ENCODE results near the gene AKT1S1. TPM values are rescaled to one million over a fixed set of nuclear protein-coding genes. Genes with fewer than 3 reads are reported as not detected.

Gene AKT1S1
- total RNA-seq, 4 donors from 2014 or later: 14.4 to 24.6 (median 19.7) TPM

- no peak for TF ChIP-seq POLR2AphosphoS5 (IDR thresholded peaks at IDR 0.05)
- TF ChIP-seq CTCF (IDR thresholded peaks at IDR 0.05): no peak
- no peak for TF ChIP-seq POLR2A (IDR thresholded peaks at IDR 0.05)
- no peak for ATAC-seq
- Histone ChIP-seq H3K27ac (no peak overlapping the region), H3K36me3 (no peaks in the 10 kb centered on the region), H3K4me3 (no peak overlapping the region), H3K27me3 (no peaks in the 10 kb centered on the region), H3K9me3 (no peaks in the 10 kb centered on the region), H3K4me1 (peaks cover 0 to 30% (median 15%) of the 10 kb centered on the region in 3 donors)
- 97 to 100% methylated on average over 1 to 3 of the region's 3 CpGs for WGBS, 2 donors (ENCODE audit: low coverage in 1 of 2)
Observed at GRCh38 chr19:49848938-49849337, 28.2 kb downstream of the AKT1S1 start.

- ATAC-seq: no peak
- 85 to 100% methylated on average over 5 to 7 of the region's 10 CpGs for WGBS, 2 donors (ENCODE audit: low coverage in 1 of 2)
- Histone ChIP-seq H3K4me1 (peaks cover 0 to 21% (median 11%) of the 10 kb centered on the region in 3 donors), H3K27me3 (no peaks in the 10 kb centered on the region), H3K4me3 (no peak overlapping the region), H3K36me3 (no peaks in the 10 kb centered on the region), H3K27ac (no peak overlapping the region), H3K9me3 (no peaks in the 10 kb centered on the region)
- TF ChIP-seq CTCF (IDR thresholded peaks at IDR 0.05): no peak
- TF ChIP-seq EP300 (IDR thresholded peaks at IDR 0.05): no peak
- no peak for TF ChIP-seq POLR2A (IDR thresholded peaks at IDR 0.05)
- TF ChIP-seq POLR2AphosphoS5 (IDR thresholded peaks at IDR 0.05): no peak
Observed at GRCh38 chr19:49847731-49848696, 29.1 kb downstream of the AKT1S1 start.

GRCh38 chr19:49846408-49846807, 30.7 kb downstream of the AKT1S1 start:
- TF ChIP-seq EP300 (IDR thresholded peaks at IDR 0.05) (no peak), CTCF (IDR thresholded peaks at IDR 0.05) (no peak), POLR2AphosphoS5 (IDR thresholded peaks at IDR 0.05) (no peak), POLR2A (IDR thresholded peaks at IDR 0.05) (no peak)
- Histone ChIP-seq H3K9me3 (no peaks in the 10 kb centered on the region), H3K4me1 (peaks cover 0 to 7% (median 0%) of the 10 kb centered on the region in 3 donors), H3K36me3 (no peaks in the 10 kb centered on the region), H3K27me3 (no peaks in the 10 kb centered on the region), H3K27ac (no peak overlapping the region), H3K4me3 (no peak overlapping the region)
- ATAC-seq: no peak
- 74 to 81% methylated on average over 2 to 5 of the region's 5 CpGs for WGBS, 2 donors (ENCODE audit: low coverage in 1 of 2)

- peaks cover 0 to 7% of the 10 kb centered on the region in 2 donors for H3K36me3 ChIP-seq
- no peak for ATAC-seq
- H3K27ac ChIP-seq: no peak overlapping the region
- 60 to 62% methylated on average over 3 of the region's 3 CpGs for WGBS, 2 donors (ENCODE audit: low coverage in 1 of 2)
- no peak for TF ChIP-seq POLR2A (IDR thresholded peaks at IDR 0.05)
- TF ChIP-seq EP300 (IDR thresholded peaks at IDR 0.05): no peak
- no peak for TF ChIP-seq CTCF (IDR thresholded peaks at IDR 0.05)
- no peak for TF ChIP-seq POLR2AphosphoS5 (IDR thresholded peaks at IDR 0.05)
- no peak overlapping the region for H3K4me3 ChIP-seq
- H3K4me1 ChIP-seq: peaks cover 0 to 7% (median 0%) of the 10 kb centered on the region in 3 donors
- H3K9me3 ChIP-seq: no peaks in the 10 kb centered on the region
- H3K27me3 ChIP-seq: no peaks in the 10 kb centered on the region
Observed at GRCh38 chr19:49845414-49845813, 31.7 kb downstream of the AKT1S1 start.
